GM12878 (cell line): ENCODE data around the gene ELOVL5.

ENCODE experiments used
- BCL11A ChIP-seq: IDR thresholded peaks from 2 replicates; pipeline ENCODE4 v1.6.1; 2011; ENCODE audit warnings: low read depth, low read length
- BRCA1 ChIP-seq: IDR thresholded peaks from 2 replicates; pipeline ENCODE4 v1.6.1; 2011; ENCODE audit warnings: low read depth, low read length, improper control_type of control experiment
- GABPA ChIP-seq: IDR thresholded peaks from 2 replicates; pipeline ENCODE4 v1.6.1; 2014; ENCODE audit warnings: antibody characterized with exemption, low read depth, mild to moderate bottlenecking, inconsistent platforms
- SMARCA5 ChIP-seq: fragments of 450-650 bp; IDR thresholded peaks from 2 replicates; pipeline ENCODE4 v1.6.1; 2017; ENCODE audit warnings: mild to moderate bottlenecking
- ZZZ3 ChIP-seq: IDR thresholded peaks from 2 replicates; pipeline ENCODE4 v1.6.1; 2011; ENCODE audit warnings: low read depth; ENCODE audit not compliant: control insufficient read depth, insufficient read length
- TF ChIP-seq, protein P1 (sequence below), 3 experiments: IDR thresholded peaks in 2 of 3; conservative IDR thresholded peaks in 1 of 3; 2 replicates each; pipeline ENCODE4 v1.5.1; 2011; ENCODE audit warnings: low read depth in 3 of 3, low read length in 3 of 3, mild to moderate bottlenecking in 3 of 3, control low read depth in 2 of 3, moderate library complexity in 2 of 3, inconsistent platforms in 1 of 3, mixed read lengths in 1 of 3; ENCODE audit not compliant: control insufficient read depth in 2 of 3, insufficient read depth in 1 of 3; ENCODE audit errors: extremely low read depth in 1 of 3

DNA sequence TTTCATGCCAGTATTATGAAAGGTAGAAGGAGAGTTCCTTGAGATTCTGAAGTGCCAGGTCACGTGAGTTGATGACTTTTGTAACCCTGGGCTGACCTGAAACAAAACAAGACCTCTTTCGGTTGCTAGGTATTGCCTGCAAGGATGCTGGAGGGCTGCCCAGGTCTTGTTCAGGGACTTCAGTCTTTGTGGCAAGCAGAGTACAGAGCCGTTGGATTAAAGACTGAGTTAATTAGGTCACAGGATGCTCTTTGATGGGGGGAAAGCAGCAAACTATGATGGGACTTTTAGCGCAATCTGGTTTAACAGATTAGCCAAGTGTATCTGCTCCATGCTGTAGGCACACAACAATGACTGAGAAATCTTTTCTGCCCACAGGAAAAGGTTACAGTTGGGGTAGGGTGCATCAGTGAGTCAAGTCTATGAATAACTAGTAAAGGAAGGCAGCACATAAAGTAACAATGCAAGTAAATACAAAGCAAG lies 12.8 kb upstream of the ELOVL5 start:
- TF ChIP-seq, protein P1, sequence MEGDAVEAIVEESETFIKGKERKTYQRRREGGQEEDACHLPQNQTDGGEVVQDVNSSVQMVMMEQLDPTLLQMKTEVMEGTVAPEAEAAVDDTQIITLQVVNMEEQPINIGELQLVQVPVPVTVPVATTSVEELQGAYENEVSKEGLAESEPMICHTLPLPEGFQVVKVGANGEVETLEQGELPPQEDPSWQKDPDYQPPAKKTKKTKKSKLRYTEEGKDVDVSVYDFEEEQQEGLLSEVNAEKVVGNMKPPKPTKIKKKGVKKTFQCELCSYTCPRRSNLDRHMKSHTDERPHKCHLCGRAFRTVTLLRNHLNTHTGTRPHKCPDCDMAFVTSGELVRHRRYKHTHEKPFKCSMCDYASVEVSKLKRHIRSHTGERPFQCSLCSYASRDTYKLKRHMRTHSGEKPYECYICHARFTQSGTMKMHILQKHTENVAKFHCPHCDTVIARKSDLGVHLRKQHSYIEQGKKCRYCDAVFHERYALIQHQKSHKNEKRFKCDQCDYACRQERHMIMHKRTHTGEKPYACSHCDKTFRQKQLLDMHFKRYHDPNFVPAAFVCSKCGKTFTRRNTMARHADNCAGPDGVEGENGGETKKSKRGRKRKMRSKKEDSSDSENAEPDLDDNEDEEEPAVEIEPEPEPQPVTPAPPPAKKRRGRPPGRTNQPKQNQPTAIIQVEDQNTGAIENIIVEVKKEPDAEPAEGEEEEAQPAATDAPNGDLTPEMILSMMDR (IDR thresholded peaks at IDR 0.05 in 2 of 3, conservative IDR thresholded peaks at IDR 0.05 in 1 of 3; ENCODE audit: control insufficient read depth in 2 of 3, extremely low read depth in 1 of 3, insufficient read depth in 1 of 3, low read depth in 3 of 3, low read length in 3 of 3), result no peak
- TF ChIP-seq BRCA1, result no peak
- no peak for TF ChIP-seq GABPA
- 0 out of 2 replicates have a peak, but pooled peaks have one; percentile 16 for TF ChIP-seq BCL11A
- no peak for TF ChIP-seq ZZZ3
- TF ChIP-seq SMARCA5, result no peak
